Nephron (organoid): ENCODE results near the gene RPUSD2.

Source experiments
- H3K27ac Mint-ChIP-seq, 3 experiments: 2 replicates each; pipeline ENCODE4 v1.8.0; 2020; ENCODE audit warnings: mixed read lengths in 3 of 3, mild to moderate bottlenecking in 2 of 3, moderate library complexity in 1 of 3
- H3K27me3 Mint-ChIP-seq: 2 replicates; pipeline ENCODE4 v1.8.0; 2021; ENCODE audit warnings: low read depth, mild to moderate bottlenecking, moderate library complexity, mixed read lengths
- H3K36me3 Mint-ChIP-seq: 2 replicates; pipeline ENCODE4 v1.8.0; 2020; ENCODE audit warnings: low read depth, mixed read lengths
- H3K4me1 Mint-ChIP-seq: 2 replicates; pipeline ENCODE4 v1.8.0; 2020; ENCODE audit warnings: mixed read lengths
- H3K4me3 Mint-ChIP-seq, 3 experiments: 2 replicates each; pipeline ENCODE4 v1.8.0; 2020; ENCODE audit warnings: mild to moderate bottlenecking in 3 of 3, mixed read lengths in 3 of 3, moderate library complexity in 2 of 3
- H3K9me3 Mint-ChIP-seq: 2 replicates; pipeline ENCODE4 v1.8.0; 2020; ENCODE audit warnings: mixed read lengths
- TF ChIP-seq, protein P1 (sequence below), 3 experiments: fragments of 200-600 bp; sonication (generic); IDR thresholded peaks; one replicate each; pipeline ENCODE4 v1.5.0; 2021; ENCODE audit warnings: antibody characterized with exemption in 3 of 3; ENCODE audit not compliant: unreplicated experiment in 3 of 3

RPUSD2 gene

DNA sequence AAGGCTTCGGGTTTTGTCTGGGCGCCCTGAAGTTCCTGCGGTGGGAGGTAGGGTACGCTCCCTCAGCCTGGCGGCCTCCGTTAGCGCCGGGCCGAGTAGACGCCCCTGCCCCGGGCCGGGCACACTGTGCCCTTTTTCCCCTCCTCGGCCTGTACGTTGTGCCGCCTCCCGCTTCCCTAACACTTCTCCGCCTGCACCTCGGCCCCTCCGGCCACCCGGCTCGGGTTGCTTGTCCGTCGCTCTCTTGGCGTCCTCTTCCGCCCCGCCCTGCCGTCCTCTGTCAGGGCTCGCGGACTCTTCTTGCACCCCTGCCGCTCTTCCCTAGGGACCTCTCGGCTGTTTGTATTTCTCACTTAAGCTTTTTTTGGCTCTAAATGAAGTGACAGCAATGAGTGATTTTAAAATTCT is 25.3 kb downstream of the RPUSD2 start:
- peak overlapping the region; percentile 99 for H3K27ac Mint-ChIP-seq
- H3K27me3 Mint-ChIP-seq, result peaks cover 4% of the 10 kb centered on the region

DNA sequence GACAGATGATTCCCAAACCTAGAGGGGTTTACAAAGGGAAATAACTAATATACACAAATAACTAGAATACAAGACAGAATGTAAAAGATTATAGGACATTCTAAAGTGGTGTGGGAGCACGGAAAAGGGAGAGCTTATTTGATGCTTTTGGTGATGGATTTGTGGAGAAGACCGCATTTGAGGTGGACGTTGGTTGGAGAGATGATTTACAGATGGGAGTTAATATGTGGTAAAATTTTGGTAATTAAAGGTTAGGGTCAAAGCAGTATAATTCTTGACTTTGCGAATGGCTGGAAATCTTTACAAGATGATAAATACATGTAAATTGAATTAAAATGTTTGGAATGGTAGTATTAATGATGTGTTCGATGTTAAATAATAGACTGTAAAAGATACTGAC is 26.1 kb downstream of the RPUSD2 start:
- H3K36me3 Mint-ChIP-seq, result no peaks in the 10 kb centered on the region
- peak overlapping the region in 2 of 3 experiments; percentile 99 for H3K27ac Mint-ChIP-seq
- peak overlapping the region; percentile 93 to 96 (median 95) for H3K4me3 Mint-ChIP-seq
- peaks cover 11% of the 10 kb centered on the region for H3K4me1 Mint-ChIP-seq
- H3K9me3 Mint-ChIP-seq, result no peaks in the 10 kb centered on the region
- TF ChIP-seq, protein P1, sequence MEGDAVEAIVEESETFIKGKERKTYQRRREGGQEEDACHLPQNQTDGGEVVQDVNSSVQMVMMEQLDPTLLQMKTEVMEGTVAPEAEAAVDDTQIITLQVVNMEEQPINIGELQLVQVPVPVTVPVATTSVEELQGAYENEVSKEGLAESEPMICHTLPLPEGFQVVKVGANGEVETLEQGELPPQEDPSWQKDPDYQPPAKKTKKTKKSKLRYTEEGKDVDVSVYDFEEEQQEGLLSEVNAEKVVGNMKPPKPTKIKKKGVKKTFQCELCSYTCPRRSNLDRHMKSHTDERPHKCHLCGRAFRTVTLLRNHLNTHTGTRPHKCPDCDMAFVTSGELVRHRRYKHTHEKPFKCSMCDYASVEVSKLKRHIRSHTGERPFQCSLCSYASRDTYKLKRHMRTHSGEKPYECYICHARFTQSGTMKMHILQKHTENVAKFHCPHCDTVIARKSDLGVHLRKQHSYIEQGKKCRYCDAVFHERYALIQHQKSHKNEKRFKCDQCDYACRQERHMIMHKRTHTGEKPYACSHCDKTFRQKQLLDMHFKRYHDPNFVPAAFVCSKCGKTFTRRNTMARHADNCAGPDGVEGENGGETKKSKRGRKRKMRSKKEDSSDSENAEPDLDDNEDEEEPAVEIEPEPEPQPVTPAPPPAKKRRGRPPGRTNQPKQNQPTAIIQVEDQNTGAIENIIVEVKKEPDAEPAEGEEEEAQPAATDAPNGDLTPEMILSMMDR (IDR thresholded peaks at IDR 0.05; ENCODE audit: unreplicated experiment in 3 of 3), result no peak
- peaks cover 4% of the 10 kb centered on the region for H3K27me3 Mint-ChIP-seq

More for the DNA sequence above, 25.3 kb downstream of the RPUSD2 start:
- no peaks in the 10 kb centered on the region for H3K36me3 Mint-ChIP-seq
- H3K9me3 Mint-ChIP-seq, result no peaks in the 10 kb centered on the region
- TF ChIP-seq, protein P1 (IDR thresholded peaks at IDR 0.05; ENCODE audit: unreplicated experiment in 3 of 3), result no peak
- H3K4me3 Mint-ChIP-seq, result peak overlapping the region; percentile 93 to 96 (median 95)
- H3K4me1 Mint-ChIP-seq, result peaks cover 13% of the 10 kb centered on the region

DNA sequence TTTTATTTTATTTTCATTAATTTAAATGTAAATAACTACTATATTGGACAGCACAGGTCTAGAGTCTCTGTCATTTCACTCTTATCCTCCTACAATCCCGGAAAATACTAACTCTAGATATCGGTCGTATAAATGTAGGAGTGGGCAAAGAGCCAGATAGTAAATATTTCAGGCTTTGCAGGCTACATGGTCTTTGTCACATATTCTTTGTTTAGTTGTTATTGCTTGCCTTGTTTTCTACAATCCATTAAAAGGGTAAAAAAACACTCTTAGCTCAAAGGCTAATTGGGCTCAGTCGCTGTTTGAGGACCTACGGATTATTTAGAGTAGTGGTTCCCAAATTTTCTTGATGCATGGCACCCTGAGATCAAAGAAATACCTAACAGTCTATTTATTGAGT is 26.7 kb downstream of the RPUSD2 start:
- Mint-ChIP-seq H3K4me1 (peaks cover 6% of the 10 kb centered on the region), H3K36me3 (no peaks in the 10 kb centered on the region), H3K4me3 (peak overlapping the region in 1 of 3 experiments; percentile 57), H3K27me3 (peaks cover 4% of the 10 kb centered on the region), H3K27ac (no peak overlapping the region), H3K9me3 (no peaks in the 10 kb centered on the region)
- TF ChIP-seq, protein P1 (IDR thresholded peaks at IDR 0.05; ENCODE audit: unreplicated experiment in 3 of 3), result no peak

DNA sequence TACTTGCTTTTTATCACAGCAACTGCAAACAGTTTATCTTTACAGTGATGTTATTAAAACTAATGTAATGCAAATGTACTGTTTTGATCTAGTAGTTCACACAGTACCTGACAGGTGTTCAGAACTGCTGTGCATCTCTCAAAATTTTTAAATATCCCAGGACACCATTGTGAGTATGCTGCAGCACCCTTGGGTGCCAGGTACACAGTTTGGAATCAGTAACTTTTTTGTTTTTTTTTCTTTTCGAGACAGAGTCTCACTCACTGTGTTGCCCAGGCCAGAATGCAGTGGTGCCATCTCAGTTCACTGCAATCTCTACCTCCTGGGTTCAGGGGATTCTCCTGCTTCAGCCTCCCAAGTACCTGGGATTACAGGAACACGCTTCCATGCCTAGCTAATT is 27.9 kb downstream of the RPUSD2 start:
- Mint-ChIP-seq H3K4me1 (peaks cover 6% of the 10 kb centered on the region), H3K27ac (no peak overlapping the region), H3K9me3 (no peaks in the 10 kb centered on the region), H3K27me3 (no peaks in the 10 kb centered on the region), H3K4me3 (no peak overlapping the region), H3K36me3 (no peaks in the 10 kb centered on the region)
- TF ChIP-seq, protein P1 (IDR thresholded peaks at IDR 0.05; ENCODE audit: unreplicated experiment in 3 of 3), result no peak

DNA sequence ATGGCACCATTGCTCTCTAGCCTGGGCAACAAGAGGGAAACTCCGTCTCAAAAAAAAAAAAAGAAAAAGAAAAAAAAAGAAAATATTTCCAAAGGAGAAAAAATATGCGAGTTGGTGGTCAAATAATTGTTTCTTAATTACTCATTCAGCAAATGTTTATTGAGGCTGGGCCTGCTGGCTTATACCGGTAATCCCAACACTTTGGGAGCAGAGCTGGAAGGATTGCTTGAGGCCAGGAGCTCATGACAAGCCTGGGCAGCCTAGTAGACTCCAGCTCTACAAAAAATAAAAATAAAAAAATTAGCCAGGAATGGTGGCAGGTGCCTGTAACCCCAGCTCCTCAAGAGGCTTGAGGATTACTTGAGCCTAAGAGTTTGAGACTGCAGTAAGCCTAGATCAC is 29.0 kb downstream of the RPUSD2 start:
- peaks cover 6% of the 10 kb centered on the region for H3K4me1 Mint-ChIP-seq
- H3K27ac Mint-ChIP-seq, result no peak overlapping the region
- H3K9me3 Mint-ChIP-seq, result no peaks in the 10 kb centered on the region
- TF ChIP-seq, protein P1 (IDR thresholded peaks at IDR 0.05; ENCODE audit: unreplicated experiment in 3 of 3), result no peak
- H3K36me3 Mint-ChIP-seq, result no peaks in the 10 kb centered on the region
- no peak overlapping the region for H3K4me3 Mint-ChIP-seq
- no peaks in the 10 kb centered on the region for H3K27me3 Mint-ChIP-seq

DNA sequence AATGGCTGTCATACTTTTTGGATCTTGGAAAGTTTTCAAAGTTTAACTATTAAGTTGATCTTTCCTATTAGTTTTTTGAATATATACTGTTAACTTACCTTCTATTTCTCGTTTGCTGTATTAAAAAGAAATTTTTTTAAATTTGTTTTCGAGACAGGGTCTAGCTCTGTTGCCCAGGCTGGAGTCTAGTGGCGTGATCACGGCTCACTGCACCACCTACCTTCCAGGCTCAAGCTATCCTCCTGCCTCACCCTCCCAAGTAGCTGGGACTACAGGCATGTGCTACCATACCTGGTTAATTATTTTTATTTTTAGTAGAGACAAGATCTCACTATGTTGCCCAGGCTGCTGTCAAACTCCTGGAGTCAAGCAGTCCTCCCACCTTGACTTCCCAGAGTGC is 29.6 kb downstream of the RPUSD2 start:
- H3K4me3 Mint-ChIP-seq, result no peak overlapping the region
- H3K4me1 Mint-ChIP-seq, result peaks cover 6% of the 10 kb centered on the region
- H3K36me3 Mint-ChIP-seq, result no peaks in the 10 kb centered on the region
- TF ChIP-seq, protein P1 (IDR thresholded peaks at IDR 0.05; ENCODE audit: unreplicated experiment in 3 of 3), result no peak
- no peaks in the 10 kb centered on the region for H3K9me3 Mint-ChIP-seq
- H3K27me3 Mint-ChIP-seq, result no peaks in the 10 kb centered on the region
- H3K27ac Mint-ChIP-seq, result no peak overlapping the region
